Vagina (tissue), 2 donors: ENCODE results near the gene ABCC3.

Experiments
- POLR2A ChIP-seq, 2 donors: fragments of 450-650 bp; IDR thresholded peaks; one replicate each; pipeline ENCODE4 v1.6.1; 2017; ENCODE audit warnings: antibody characterized with exemption in 2 of 2, mild to moderate bottlenecking in 2 of 2, moderate library complexity in 2 of 2
- TF ChIP-seq, protein P1 (sequence below), 3 experiments: fragments of 450-650 bp in 2 of 3; fragments of 200-600 bp in 1 of 3; sonication (generic) in 1 of 3; IDR thresholded peaks; one replicate each; pipeline ENCODE4 v1.5.1; 2017 to 2019; ENCODE audit warnings: antibody characterized with exemption in 3 of 3, mild to moderate bottlenecking in 2 of 3, moderate library complexity in 2 of 3

DNA sequence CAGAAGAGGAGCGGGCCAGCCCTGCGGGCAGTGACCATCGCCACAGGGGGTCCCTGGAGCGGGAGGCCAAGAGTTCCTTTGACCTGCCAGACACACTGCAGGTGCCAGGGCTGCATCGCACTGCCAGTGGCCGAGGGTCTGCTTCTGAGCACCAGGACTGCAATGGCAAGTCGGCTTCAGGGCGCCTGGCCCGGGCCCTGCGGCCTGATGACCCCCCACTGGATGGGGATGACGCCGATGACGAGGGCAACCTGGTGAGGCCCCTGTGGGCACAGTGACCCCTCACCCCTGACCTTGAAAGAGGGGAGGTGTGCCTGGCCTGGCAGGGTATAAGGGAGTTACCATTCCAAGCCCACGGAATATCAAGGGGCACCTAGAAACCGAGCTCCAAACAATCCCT lies 35.1 kb upstream of the ABCC3 start:
- TF ChIP-seq, protein P1, sequence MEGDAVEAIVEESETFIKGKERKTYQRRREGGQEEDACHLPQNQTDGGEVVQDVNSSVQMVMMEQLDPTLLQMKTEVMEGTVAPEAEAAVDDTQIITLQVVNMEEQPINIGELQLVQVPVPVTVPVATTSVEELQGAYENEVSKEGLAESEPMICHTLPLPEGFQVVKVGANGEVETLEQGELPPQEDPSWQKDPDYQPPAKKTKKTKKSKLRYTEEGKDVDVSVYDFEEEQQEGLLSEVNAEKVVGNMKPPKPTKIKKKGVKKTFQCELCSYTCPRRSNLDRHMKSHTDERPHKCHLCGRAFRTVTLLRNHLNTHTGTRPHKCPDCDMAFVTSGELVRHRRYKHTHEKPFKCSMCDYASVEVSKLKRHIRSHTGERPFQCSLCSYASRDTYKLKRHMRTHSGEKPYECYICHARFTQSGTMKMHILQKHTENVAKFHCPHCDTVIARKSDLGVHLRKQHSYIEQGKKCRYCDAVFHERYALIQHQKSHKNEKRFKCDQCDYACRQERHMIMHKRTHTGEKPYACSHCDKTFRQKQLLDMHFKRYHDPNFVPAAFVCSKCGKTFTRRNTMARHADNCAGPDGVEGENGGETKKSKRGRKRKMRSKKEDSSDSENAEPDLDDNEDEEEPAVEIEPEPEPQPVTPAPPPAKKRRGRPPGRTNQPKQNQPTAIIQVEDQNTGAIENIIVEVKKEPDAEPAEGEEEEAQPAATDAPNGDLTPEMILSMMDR (IDR thresholded peaks at IDR 0.05) = no peak
- no peak for TF ChIP-seq POLR2A (IDR thresholded peaks at IDR 0.05)
